HG03565 (cell line): Measurements from ENCODE around the gene METTL13.
A peak's percentile ranks its signal among the peaks of the same experiment; 100 is the strongest.

ENCODE experiments used
- ATAC-seq: cut with Tn5 transposase; IDR thresholded peaks from one replicate; pipeline ENCODE4 v1.9.1; 2021; ENCODE audit warnings: mild to moderate bottlenecking, moderate library complexity; ENCODE audit not compliant: unreplicated experiment

Gene METTL13, protein sequence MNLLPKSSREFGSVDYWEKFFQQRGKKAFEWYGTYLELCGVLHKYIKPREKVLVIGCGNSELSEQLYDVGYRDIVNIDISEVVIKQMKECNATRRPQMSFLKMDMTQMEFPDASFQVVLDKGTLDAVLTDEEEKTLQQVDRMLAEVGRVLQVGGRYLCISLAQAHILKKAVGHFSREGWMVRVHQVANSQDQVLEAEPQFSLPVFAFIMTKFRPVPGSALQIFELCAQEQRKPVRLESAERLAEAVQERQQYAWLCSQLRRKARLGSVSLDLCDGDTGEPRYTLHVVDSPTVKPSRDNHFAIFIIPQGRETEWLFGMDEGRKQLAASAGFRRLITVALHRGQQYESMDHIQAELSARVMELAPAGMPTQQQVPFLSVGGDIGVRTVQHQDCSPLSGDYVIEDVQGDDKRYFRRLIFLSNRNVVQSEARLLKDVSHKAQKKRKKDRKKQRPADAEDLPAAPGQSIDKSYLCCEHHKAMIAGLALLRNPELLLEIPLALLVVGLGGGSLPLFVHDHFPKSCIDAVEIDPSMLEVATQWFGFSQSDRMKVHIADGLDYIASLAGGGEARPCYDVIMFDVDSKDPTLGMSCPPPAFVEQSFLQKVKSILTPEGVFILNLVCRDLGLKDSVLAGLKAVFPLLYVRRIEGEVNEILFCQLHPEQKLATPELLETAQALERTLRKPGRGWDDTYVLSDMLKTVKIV

DNA sequence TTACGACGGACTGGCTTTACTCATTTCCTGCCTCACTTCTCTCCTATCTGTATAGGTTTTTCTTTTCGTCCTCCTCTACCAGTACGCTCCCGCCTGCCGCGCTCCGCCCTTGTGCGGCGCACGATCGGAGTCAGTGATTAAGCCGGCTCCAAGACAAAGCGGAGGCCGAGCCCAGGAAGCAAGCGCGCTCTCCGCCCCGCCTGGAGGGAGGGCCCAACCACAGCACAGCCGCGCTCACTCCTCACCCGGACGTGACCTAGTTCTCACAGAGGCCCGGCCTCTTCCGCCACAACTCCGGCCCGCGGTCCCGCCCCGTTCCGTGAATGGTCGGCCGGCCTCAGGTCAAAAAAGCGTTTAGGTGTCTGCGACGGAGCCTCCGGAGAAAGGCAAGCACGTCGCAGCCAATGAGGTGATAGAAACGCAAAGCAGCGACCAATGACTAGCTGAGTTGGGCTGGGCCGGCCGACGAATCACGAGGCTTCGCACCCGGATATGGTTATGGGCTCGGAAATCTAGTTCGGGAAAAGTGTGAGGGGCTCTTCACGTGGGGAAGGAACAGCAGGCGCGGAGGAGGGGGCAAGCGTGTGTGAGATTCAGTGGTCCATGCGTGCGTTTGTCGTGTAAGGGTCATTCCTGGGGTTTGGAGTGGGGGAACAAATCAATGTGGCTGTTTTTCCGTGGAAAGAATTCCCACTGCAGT, at the start of gene METTL13:
TSS of gene METTL13 (plus strand) at position 485 of the 700 bp plus-strand sequence. CDS start 308 bp downstream, outside the sequence.
- peak; percentile 95 for ATAC-seq

DNA sequence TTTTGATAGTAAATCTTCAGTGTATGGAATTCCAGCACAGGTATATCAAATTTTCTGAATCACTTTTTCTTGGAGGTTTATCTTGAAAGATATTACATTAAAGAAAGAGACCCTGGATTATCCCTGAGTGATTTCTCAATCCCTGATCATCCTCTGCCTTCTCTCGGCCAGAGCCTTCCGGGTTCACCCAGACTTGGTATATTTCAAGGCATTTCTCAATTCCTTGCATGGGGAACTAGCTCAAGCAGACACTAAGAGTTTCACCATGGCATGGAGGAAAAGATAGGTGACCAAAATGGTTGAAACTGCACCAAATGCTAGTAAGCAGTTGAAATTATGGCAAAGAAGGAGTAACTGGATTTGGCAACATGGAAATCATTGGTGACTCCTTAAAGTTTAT, 45.3 kb upstream of the METTL13 start:
- ATAC-seq = no peak

GRCh38 chr1:171738911-171739310, 42.5 kb upstream of the METTL13 start:
- ATAC-seq = no peak

DNA sequence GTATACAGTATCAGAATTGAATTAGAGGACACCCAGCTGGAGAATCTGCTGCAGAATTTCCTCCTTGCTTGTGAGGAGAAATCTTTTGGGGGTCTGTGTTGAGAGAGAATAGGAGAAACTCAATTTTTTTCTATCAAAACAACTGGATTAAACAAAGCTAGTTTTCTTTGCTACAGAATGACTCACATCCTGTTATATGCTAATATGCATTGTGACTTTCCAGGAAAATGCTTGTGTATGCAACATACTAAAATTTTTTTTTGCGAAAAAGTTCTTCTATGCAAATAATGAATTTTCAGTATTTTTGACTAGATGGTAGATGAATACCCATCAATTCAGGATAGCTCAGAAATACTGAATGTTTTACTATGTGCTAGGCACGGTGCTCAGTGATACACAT, 41.8 kb upstream of the METTL13 start:
- no peak for ATAC-seq

DNA sequence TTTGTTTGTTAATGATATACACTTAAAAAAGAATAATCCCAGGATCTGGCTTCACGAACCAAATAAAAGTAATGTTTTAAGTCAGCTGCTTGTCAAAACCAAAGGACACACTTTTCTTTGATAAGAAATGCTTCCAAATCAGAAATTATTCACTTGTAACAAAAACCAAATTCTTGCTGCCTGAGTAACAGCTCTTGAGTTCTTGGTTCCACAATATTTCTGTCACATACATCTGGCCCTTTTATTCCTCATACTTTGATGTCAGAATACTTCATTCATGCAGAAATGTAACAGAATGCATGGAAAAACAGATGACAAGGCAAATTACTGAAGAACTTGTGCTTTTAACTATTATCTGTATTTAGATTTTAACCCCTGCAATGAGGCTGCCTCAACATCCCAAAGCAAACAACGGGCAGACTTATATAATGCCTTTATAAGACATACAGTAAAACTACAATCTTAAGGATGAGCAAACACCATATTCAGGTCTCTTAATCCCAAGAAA, 41.0 kb upstream of the METTL13 start:
- no peak for ATAC-seq

- ATAC-seq = no peak
Measured at GRCh38 chr1:171740987-171741871, 40.2 kb upstream of the METTL13 start.

DNA sequence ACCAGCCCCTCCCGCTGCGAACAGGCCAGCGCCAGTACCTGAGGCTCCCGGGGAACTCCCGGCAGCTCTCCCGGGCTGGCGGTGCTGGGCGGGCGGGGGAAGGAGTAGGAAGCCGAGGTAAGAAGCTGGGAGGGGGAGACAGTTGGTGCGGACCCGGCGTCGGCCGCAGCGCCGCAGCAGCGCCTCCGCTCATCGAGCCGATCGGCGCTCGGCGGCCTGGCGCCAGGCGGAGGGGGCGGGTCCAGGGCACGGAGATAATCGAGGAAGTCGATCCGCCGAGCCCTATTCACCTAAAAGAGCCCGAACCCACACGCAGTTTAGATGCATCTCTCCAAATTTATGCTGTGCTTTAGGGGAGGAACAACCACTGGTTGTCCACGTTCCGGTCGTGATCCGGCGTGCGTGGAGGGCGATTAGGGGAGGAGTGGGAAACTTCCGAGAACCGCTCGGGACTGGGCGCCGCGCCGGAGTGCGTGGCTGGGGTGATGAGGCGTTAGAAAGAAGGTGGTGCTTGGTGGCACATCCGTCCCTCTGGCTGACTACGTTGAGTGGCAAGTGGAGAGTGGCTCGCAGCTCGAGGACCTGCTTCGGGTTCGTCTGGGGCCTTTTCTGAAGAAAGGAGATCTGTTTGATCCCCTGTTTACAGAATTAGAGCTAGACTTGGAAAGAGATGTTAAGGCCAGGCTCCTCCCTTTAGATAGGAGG, 39.4 kb upstream of the METTL13 start, which contains the start of gene VAMP4:
TSS of gene VAMP4 (minus strand) at position 194 of the 705 bp plus-strand sequence. CDS start 3,651 bp downstream, outside the sequence.
- peak; percentile 83 for ATAC-seq

GRCh38 chr1:171742577-171742922, 38.9 kb upstream of the METTL13 start:
- no peak for ATAC-seq

DNA sequence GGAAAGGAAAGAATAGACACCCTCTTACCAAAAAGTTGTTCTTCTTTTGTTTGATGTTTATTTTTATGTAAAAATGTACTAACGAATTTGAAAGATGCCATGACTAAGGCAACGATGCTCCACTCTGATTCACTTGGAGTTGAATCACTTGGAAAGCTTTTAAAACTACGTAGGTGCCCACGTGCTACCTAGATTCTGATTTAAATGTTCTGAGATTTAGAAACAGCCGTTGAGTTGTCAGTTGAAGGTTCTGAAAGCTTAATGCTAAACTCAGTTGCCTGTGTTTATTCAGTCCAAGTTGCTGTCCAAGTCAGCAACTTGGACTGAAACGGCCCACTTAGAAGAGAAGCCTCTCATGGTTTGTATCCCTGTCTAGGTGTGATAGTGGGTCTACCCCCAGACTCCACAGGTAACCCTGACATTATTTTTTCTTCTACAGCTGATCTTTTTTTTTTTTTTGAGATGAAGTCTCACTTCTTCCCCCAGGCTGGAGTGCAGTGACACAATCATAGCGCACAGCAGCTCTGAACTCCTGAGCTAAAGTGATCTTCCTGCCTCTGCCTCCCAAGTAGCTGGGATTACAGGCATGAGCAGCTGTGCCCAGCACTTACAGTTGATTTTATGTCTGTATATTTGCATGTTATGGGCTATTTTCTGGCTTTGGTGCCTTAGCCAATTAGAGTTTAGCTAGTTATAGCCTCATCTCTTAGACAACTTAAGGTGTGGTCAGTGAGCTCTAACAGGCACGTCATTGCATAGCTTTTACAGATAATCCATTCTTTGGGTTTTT, 38.2 kb upstream of the METTL13 start:
- ATAC-seq = no peak

GRCh38 chr1:171744986-171745385, 36.5 kb upstream of the METTL13 start:
- ATAC-seq = no peak

GRCh38 chr1:171748651-171749050, 32.8 kb upstream of the METTL13 start:
- ATAC-seq = no peak

GRCh38 chr1:171751221-171751620, 30.2 kb upstream of the METTL13 start:
- no peak for ATAC-seq

DNA sequence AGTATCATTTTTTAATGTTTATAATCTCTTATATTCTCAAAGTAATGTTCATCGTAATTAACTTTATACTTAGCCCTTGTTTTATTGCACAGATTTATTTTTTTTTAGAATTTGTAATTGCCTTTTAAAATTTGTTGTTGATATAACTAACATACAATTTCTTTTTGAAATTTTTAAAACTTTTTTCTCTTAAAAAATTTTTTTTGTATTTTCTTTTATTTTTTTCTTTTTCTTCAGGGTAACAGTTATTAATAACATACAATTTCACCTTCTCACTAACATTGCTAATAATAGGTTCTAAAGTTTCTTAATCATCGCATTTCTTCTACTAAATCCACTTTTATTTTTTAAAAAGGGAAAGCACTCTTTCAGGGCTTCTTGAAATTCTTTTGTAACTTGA, 28.3 kb upstream of the METTL13 start:
- no peak for ATAC-seq

DNA sequence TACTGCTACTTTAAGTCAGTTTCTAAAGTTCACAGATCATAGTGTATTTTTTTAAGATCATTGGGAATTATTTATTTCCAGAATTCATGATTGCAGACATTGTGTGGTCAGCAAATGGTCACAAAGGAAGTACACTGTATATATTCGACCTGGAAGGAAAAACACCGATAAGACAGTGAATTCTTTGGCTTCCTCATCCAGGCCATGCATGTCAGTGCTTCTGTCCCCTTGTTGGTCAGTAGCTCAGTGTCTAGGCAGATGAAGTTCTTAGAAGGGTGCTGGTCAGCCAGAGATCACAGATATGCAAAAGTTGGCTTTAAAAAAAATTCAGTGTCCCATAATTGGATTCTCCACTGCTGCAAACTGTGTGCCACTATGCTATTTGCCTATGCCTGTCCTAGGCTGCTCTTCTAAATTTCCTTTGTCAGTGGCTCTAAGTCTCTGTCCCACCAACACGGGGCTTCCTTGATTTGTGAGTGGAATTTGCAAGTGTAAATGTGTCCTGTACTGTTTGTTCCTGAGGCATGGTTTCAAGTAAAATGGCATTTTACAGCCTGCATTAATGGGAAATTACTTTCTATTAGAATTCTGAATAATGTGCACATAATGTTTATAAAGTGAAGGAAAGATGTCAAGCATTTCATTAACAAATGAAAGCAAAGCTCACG, 27.6 kb upstream of the METTL13 start:
- no peak for ATAC-seq

DNA sequence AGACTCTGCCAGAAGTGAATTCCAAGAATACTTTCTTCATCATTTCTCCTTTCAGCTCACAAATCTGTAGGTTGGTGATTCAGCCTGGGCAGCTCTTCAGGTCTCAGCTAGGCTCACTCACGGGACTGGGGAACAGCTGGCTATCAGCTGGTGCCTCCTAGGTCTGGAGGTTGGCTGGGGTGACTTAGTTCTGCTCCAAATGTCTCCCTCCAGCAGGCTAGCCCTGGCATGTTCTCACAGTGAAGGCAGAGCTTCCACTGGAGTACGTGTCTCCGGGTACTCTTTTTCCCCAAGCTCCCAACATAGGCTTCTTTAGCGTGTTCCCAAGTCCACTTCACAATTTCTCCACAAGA, 27.1 kb upstream of the METTL13 start:
- no peak for ATAC-seq

DNA sequence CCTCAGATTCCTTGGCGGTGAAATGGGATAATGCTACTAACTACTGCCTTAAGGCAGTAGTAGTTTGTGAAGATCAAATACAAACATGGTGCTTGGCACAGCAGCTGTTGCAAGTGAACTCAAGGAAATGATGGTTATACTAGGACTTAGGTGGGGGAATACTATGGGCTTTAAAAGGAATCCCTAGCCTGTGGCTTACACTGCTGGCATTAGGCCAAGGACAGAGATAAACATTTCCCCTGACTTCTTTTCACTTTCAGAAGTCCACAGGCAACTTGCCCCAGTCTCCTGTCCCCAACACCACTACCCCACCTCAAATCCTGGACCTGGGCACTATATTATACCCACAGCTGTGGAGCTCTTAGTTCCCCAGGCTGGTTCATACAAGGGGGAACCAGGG, 26.5 kb upstream of the METTL13 start:
- no peak for ATAC-seq

DNA sequence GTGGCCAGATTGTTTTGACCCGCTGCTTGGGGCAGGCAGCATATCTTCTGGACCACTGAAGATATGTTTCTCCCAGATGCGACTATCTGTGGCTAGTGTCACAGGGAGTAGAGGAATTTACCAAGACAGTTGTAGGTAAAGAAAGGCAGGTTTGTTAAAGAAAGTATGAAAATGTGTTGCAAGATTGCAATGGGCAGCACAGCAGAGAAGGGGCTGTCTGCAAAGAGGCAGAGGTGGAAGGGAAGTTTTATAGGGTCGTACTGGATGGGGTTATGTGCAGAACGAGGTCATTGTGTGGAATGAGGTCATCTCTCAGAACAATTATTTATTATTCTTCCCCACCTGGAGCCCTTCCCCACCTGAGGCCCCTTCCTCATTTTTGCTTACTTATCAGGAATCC, 24.6 kb upstream of the METTL13 start:
- no peak for ATAC-seq

GRCh38 chr1:171758011-171758410, 23.4 kb upstream of the METTL13 start:
- ATAC-seq = no peak

DNA sequence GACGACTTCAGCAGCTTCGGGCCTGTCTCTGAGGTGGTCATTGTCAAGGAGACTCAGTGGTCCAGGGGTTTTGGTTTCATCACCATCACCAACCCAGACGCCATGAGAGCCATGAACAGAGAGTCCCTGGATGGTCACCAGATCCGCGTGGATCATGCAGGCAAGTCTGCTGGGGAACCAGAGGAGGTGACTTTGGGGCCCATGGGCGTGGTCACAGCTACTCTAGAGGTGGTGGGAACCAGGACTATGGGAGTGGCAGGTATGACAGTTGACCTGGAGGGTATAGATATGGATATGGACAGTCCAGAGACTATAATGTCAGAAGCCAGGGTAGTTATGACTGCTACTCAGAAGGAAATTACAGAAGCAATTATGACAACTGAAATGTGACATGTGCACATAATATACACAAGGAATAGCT, 19.3 kb upstream of the METTL13 start:
- ATAC-seq = no peak
